SK-N-SH treated with all-trans-retinoic acid at 6 μM for 48 hours (cell line): ENCODE measurements around the gene EPHB2.

Experiments
- ATAC-seq: fragments of 200-7000 bp; cut with Tn5 transposase; 3 replicates; pipeline ENCODE4 v1.9.1; 2020; ENCODE audit warnings: mild to moderate bottlenecking, moderate library complexity
- ARNTL ChIP-seq: fragments of 450-650 bp; formaldehyde crosslinking; IDR thresholded peaks from 2 replicates; pipeline ENCODE4 v1.5.0; 2020; ENCODE audit warnings: low read depth, mild to moderate bottlenecking, moderate library complexity, borderline replicate concordance
- BACH2 ChIP-seq: fragments of 250-450 bp; sonication (Bioruptor Pico); IDR thresholded peaks from 2 replicates; pipeline ENCODE4 v1.9.0; 2021; ENCODE audit warnings: mild to moderate bottlenecking, borderline replicate concordance
- CREB5 ChIP-seq: fragments of 250-450 bp; sonication (Bioruptor Pico); IDR thresholded peaks from 2 replicates; pipeline ENCODE4 v1.5.1; 2020; ENCODE audit warnings: low read depth, mild to moderate bottlenecking, moderate library complexity
- CSDC2 ChIP-seq: fragments of 250-450 bp; sonication (Bioruptor Pico); IDR thresholded peaks from 2 replicates; pipeline ENCODE4 v1.5.0; 2020; ENCODE audit warnings: mild to moderate bottlenecking, moderate library complexity
- CSRNP3 ChIP-seq: fragments of 250-450 bp; sonication (Bioruptor Pico); IDR thresholded peaks from 2 replicates; pipeline ENCODE4 v1.5.1; 2021; ENCODE audit warnings: mild to moderate bottlenecking, moderate library complexity
- GLIS3 ChIP-seq: fragments of 250-450 bp; sonication (Bioruptor Pico); IDR thresholded peaks from 2 replicates; pipeline ENCODE4 v1.5.0; 2020; ENCODE audit warnings: mild to moderate bottlenecking, moderate library complexity
- ISL1 ChIP-seq: fragments of 250-450 bp; sonication (Bioruptor Pico); IDR thresholded peaks from 2 replicates; pipeline ENCODE4 v2.1.2; 2022; ENCODE audit warnings: mild to moderate bottlenecking, moderate library complexity
- OSR1 ChIP-seq: fragments of 250-450 bp; sonication (Bioruptor Pico); IDR thresholded peaks from 2 replicates; pipeline ENCODE4 v1.8.0; 2022; ENCODE audit warnings: moderate library complexity, mild to moderate bottlenecking, inconsistent platforms
- PATZ1 ChIP-seq: fragments of 250-450 bp; sonication (Bioruptor Pico); IDR thresholded peaks from 2 replicates; pipeline ENCODE4 v1.8.0; 2020; ENCODE audit warnings: mild to moderate bottlenecking, moderate library complexity, borderline replicate concordance
- POU6F1 ChIP-seq: fragments of 250-450 bp; sonication (Bioruptor Pico); IDR thresholded peaks from 2 replicates; pipeline ENCODE4 v1.8.0; 2021; ENCODE audit warnings: low read depth, mild to moderate bottlenecking, moderate library complexity, borderline replicate concordance
- PPARA ChIP-seq: fragments of 250-450 bp; sonication (Bioruptor Pico); IDR thresholded peaks from 2 replicates; pipeline ENCODE4 v1.5.0; 2020; ENCODE audit warnings: mild to moderate bottlenecking, borderline replicate concordance
- SNAI2 ChIP-seq: fragments of 250-450 bp; sonication (Bioruptor Pico); IDR thresholded peaks from 2 replicates; pipeline ENCODE4 v1.5.0; 2020; ENCODE audit warnings: mild to moderate bottlenecking, moderate library complexity
- TCF4 ChIP-seq: fragments of 250-450 bp; sonication (Bioruptor Pico); IDR thresholded peaks from 2 replicates; pipeline ENCODE4 v1.8.0; 2021; ENCODE audit warnings: mild to moderate bottlenecking, moderate library complexity, borderline replicate concordance
- TSHZ2 ChIP-seq: fragments of 250-450 bp; sonication (Bioruptor Pico); IDR thresholded peaks from 2 replicates; pipeline ENCODE4 v1.5.0; 2020; ENCODE audit warnings: mild to moderate bottlenecking, moderate library complexity
- ZC3H10 ChIP-seq: fragments of 250-450 bp; sonication (Bioruptor Pico); IDR thresholded peaks from 2 replicates; pipeline ENCODE4 v1.5.1; 2021; ENCODE audit warnings: mild to moderate bottlenecking, moderate library complexity
- ZFP3 ChIP-seq: fragments of 250-450 bp; sonication (Bioruptor Pico); IDR thresholded peaks from 2 replicates; pipeline ENCODE4 v1.5.0; 2020; ENCODE audit warnings: mild to moderate bottlenecking, moderate library complexity
- ZFP30 ChIP-seq: fragments of 450-650 bp; formaldehyde crosslinking; IDR thresholded peaks from 2 replicates; pipeline ENCODE4 v1.5.0; 2022; ENCODE audit warnings: mild to moderate bottlenecking, moderate library complexity
- ZNF565 ChIP-seq: fragments of 450-650 bp; formaldehyde crosslinking; conservative IDR thresholded peaks from 2 replicates; pipeline ENCODE4 v1.5.0; 2020; ENCODE audit warnings: low read depth, mild to moderate bottlenecking, moderate library complexity
- ZNF70 ChIP-seq: fragments of 450-650 bp; formaldehyde crosslinking; IDR thresholded peaks from 2 replicates; pipeline ENCODE4 v1.5.0; 2020; ENCODE audit warnings: mild to moderate bottlenecking, moderate library complexity
- ZNF8 ChIP-seq: fragments of 450-650 bp; formaldehyde crosslinking; IDR thresholded peaks from 2 replicates; pipeline ENCODE4 v1.5.0; 2020; ENCODE audit warnings: mild to moderate bottlenecking, moderate library complexity

EPHB2 gene

GRCh38 chr1:22745669-22746585, 35.3 kb downstream of the EPHB2 start:
- peak; percentile 17; the same call in 2 of the 3 replicates for ATAC-seq
- no peak for TF ChIP-seq POU6F1
- TF ChIP-seq ZNF70 (CRISPR knock-in tag) = no peak
- TF ChIP-seq BACH2 = no peak
- no peak for TF ChIP-seq ZC3H10
- no peak for TF ChIP-seq CSDC2 (CRISPR knock-in tag)
- TF ChIP-seq SNAI2 (CRISPR knock-in tag) = no peak
- TF ChIP-seq CSRNP3 = no peak
- TF ChIP-seq TCF4 (CRISPR knock-in tag) = no peak
- no peak for TF ChIP-seq PPARA (CRISPR knock-in tag)
- no peak for TF ChIP-seq ZFP30 (CRISPR knock-in tag)
- TF ChIP-seq PATZ1 = no peak
- no peak for TF ChIP-seq CREB5 (CRISPR knock-in tag)
- no peak for TF ChIP-seq OSR1 (CRISPR knock-in tag)
- no peak for TF ChIP-seq TSHZ2
- no peak for TF ChIP-seq ZNF8 (CRISPR knock-in tag)
- no peak for TF ChIP-seq ZNF565 (CRISPR knock-in tag)
- TF ChIP-seq ARNTL (CRISPR knock-in tag) = no peak
- no peak for TF ChIP-seq GLIS3
- TF ChIP-seq ISL1 (CRISPR knock-in tag) = no peak

GRCh38 chr1:22747021-22747734, 36.5 kb downstream of the EPHB2 start:
- TF ChIP-seq PATZ1 (0 out of 2 replicates have a peak, but pooled peaks have one; percentile 37), ZFP3 (CRISPR knock-in tag) (no peak)
- ATAC-seq = peak; percentile 50
